Osteocyte (in vitro differentiated cells): ENCODE data around the gene FST. TPM values are rescaled to one million over a fixed set of nuclear protein-coding genes. Genes with fewer than 3 reads are reported as not detected.

Source experiments
- DNase-seq: peaks from one replicate; pipeline ENCODE4 v3.0.0; 2021; ENCODE audit warnings: mixed read lengths; ENCODE audit not compliant: unreplicated experiment; ENCODE audit errors: extremely low spot score
- H3K27ac Mint-ChIP-seq: one replicate; pipeline ENCODE4 v1.8.0; 2021; ENCODE audit warnings: mild to moderate bottlenecking, mixed read lengths; ENCODE audit not compliant: unreplicated experiment
- H3K27me3 Mint-ChIP-seq: one replicate; pipeline ENCODE4 v1.8.0; 2021; ENCODE audit warnings: mixed read lengths; ENCODE audit not compliant: unreplicated experiment
- H3K36me3 Mint-ChIP-seq: one replicate; pipeline ENCODE4 v1.8.0; 2021; ENCODE audit warnings: mixed read lengths; ENCODE audit not compliant: unreplicated experiment
- H3K4me1 Mint-ChIP-seq: one replicate; pipeline ENCODE4 v1.8.0; 2021; ENCODE audit warnings: mixed read lengths; ENCODE audit not compliant: unreplicated experiment
- H3K4me3 Mint-ChIP-seq: one replicate; pipeline ENCODE4 v1.8.0; 2021; ENCODE audit warnings: mild to moderate bottlenecking, moderate library complexity, mixed read lengths; ENCODE audit not compliant: unreplicated experiment
- H3K9me3 Mint-ChIP-seq: one replicate; pipeline ENCODE4 v1.8.0; 2021; ENCODE audit warnings: mixed read lengths; ENCODE audit not compliant: unreplicated experiment
- CTCF ChIP-seq: fragments of 200-600 bp; sonication (generic); IDR thresholded peaks from 2 replicates; pipeline ENCODE4 v1.5.0; 2021; ENCODE audit warnings: antibody characterized with exemption, mild to moderate bottlenecking, moderate library complexity
- total RNA-seq: library from RNA; stranded (reverse); gene quantifications from 2 replicates; pipeline ENCODE4 v1.2.1, GENCODE V29; 2021

Gene FST
- total RNA-seq, 1 donor from 2014 or later = 14.1 TPM

GRCh38 chr5:53482717-53483638, 2.5 kb downstream of the FST start:
- Mint-ChIP-seq H3K9me3 (no peaks in the 10 kb centered on the region), H3K27ac (no peak overlapping the region), H3K4me1 (peaks cover 28% of the 10 kb centered on the region), H3K27me3 (no peaks in the 10 kb centered on the region), H3K4me3 (peak overlapping the region; percentile 84), H3K36me3 (peaks cover 3% of the 10 kb centered on the region)
- no peak for DNase-seq
- TF ChIP-seq CTCF = peak; percentile 45

GRCh38 chr5:53487436-53487835, 7.0 kb downstream of the FST start:
- Mint-ChIP-seq H3K4me3 (no peak overlapping the region), H3K9me3 (no peaks in the 10 kb centered on the region), H3K4me1 (peaks cover 9% of the 10 kb centered on the region), H3K27ac (no peak overlapping the region), H3K27me3 (no peaks in the 10 kb centered on the region), H3K36me3 (peaks cover 3% of the 10 kb centered on the region)
- TF ChIP-seq CTCF = no peak
- no peak for DNase-seq

GRCh38 chr5:53488195-53488722, 7.8 kb downstream of the FST start:
- H3K36me3 Mint-ChIP-seq = peaks cover 3% of the 10 kb centered on the region
- DNase-seq = no peak
- H3K4me1 Mint-ChIP-seq = peaks cover 3% of the 10 kb centered on the region
- no peaks in the 10 kb centered on the region for H3K9me3 Mint-ChIP-seq
- H3K27ac Mint-ChIP-seq = no peak overlapping the region
- no peak for TF ChIP-seq CTCF
- no peak overlapping the region for H3K4me3 Mint-ChIP-seq
- H3K27me3 Mint-ChIP-seq = no peaks in the 10 kb centered on the region

DNA sequence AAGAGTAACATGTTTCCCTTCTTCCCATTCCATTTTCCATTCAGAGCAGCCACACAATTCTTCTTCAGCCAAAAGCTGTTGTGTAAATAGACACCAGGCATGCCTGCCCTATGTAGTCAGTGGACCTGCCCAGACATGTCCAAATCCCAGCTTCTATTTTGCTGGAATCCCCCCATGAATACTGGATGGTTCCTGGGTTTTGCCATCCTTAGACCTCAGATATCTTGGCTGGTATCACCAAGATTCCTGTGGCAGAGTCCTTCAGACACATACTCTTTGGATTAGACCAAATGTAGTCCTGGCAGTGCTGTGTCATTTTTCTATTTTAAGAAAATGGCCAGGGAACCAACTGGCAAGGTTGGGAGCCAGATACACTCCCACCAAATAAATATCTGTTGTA, 10.3 kb downstream of the FST start:
- DNase-seq = no peak
- Mint-ChIP-seq H3K36me3 (no peaks in the 10 kb centered on the region), H3K9me3 (peaks cover 9% of the 10 kb centered on the region), H3K27me3 (peaks cover 10% of the 10 kb centered on the region), H3K27ac (peak overlapping the region; percentile 55), H3K4me3 (no peak overlapping the region), H3K4me1 (peaks cover 3% of the 10 kb centered on the region)
- TF ChIP-seq CTCF = no peak

DNA sequence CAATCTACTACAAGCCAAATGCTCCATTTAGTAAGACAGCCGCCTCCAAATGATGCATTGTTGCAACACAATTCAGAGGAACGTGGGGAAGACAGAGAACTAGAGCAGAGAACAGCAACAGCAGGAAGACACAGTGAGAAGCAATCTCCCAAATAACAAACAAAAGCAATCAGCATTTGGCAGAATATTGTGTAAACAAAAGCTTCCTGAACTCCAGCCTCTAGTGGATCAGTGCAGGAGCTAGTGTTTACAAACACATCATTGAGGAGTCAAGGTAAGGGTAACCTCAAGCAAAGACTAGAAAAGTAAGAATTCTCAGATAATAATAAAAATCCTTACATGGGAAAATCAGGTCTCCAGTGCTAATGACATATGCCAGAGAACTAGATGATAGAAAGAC, 20.6 kb downstream of the FST start:
- Mint-ChIP-seq H3K4me1 (no peaks in the 10 kb centered on the region), H3K36me3 (no peaks in the 10 kb centered on the region)

More for the DNA sequence above, 20.6 kb downstream of the FST start:
- Mint-ChIP-seq H3K4me3 (no peak overlapping the region), H3K27me3 (peaks cover 62% of the 10 kb centered on the region), H3K27ac (no peak overlapping the region), H3K9me3 (no peaks in the 10 kb centered on the region)
- TF ChIP-seq CTCF = no peak
- no peak for DNase-seq
